ENCODE measurements around the gene NLGN1. TPM values are rescaled to one million over a fixed set of nuclear protein-coding genes. Genes with fewer than 3 reads are reported as not detected.

The NLGN1 gene
- total RNA-seq, 1 experiment from 2014 or later = not detected

- H3K79me2 ChIP-seq (ENCODE audit: insufficient read depth, low read length) = no peaks in the 10 kb centered on the region
- H3K9ac ChIP-seq (ENCODE audit: low read length) = no peak overlapping the region
- CTCF ChIA-PET = no interaction called here
These were observed 344.9 kb downstream of the NLGN1 start for GRCh38 chr3:173742491-173742890.

GRCh38 chr3:173743111-173743510 is 345.6 kb downstream of the NLGN1 start:
- Histone ChIP-seq H3K36me3 (ENCODE audit: control insufficient read depth in 1 of 2, insufficient read depth in 2 of 2, low read length in 2 of 2) (no peaks in the 10 kb centered on the region), H3K4me3 (replicated peaks in 1 of 2; ENCODE audit: low read depth in 1 of 2, low read length in 2 of 2) (no peak overlapping the region), H3K27me3 (ENCODE audit: insufficient read depth, low read length) (no peaks in the 10 kb centered on the region), H4K20me1 (ENCODE audit: insufficient read depth) (no peaks in the 10 kb centered on the region), H3K79me2 (ENCODE audit: insufficient read depth, low read length) (no peaks in the 10 kb centered on the region), H3K27ac (ENCODE audit: low read depth, low read length) (no peak overlapping the region), H3K9me2 (ENCODE audit: insufficient read depth) (no peaks in the 10 kb centered on the region; the same call in 1 of the 2 replicates), H2AFZ (ENCODE audit: low read depth, low read length, poor library complexity, severe bottlenecking) (no peak overlapping the region), H3K4me1 (ENCODE audit: control insufficient read depth in 1 of 2, insufficient read depth in 2 of 2, low read length in 2 of 2) (no peaks in the 10 kb centered on the region), H3K9ac (ENCODE audit: low read length) (no peak overlapping the region), H3K9me3 (ENCODE audit: control insufficient read depth in 1 of 2, insufficient read depth in 1 of 2, low read depth in 1 of 2, low read length in 2 of 2) (no peaks in the 10 kb centered on the region), H3K4me2 (ENCODE audit: low read length) (no peak overlapping the region)
- ChIA-PET CTCF (no interaction called here), RAD21 (ENCODE audit: low non-redundant PET in 1 of 2, low total read pairs in 2 of 2, uncharacterized antibody in 2 of 2, unreplicated experiment in 2 of 2) (no interaction called here), POLR2A (no interaction called here)
- no TSS peak for BruUV-seq (replicated peaks)
- no peak for DNase-seq (ENCODE audit: low read depth, low spot score)
- no peak for ATAC-seq
- intact Hi-C loops (cut with micrococcal nuclease) = no loop called here
- no peak for TF ChIP-seq MAX (IDR thresholded peaks at IDR 0.05)
- TF ChIP-seq, protein P1, sequence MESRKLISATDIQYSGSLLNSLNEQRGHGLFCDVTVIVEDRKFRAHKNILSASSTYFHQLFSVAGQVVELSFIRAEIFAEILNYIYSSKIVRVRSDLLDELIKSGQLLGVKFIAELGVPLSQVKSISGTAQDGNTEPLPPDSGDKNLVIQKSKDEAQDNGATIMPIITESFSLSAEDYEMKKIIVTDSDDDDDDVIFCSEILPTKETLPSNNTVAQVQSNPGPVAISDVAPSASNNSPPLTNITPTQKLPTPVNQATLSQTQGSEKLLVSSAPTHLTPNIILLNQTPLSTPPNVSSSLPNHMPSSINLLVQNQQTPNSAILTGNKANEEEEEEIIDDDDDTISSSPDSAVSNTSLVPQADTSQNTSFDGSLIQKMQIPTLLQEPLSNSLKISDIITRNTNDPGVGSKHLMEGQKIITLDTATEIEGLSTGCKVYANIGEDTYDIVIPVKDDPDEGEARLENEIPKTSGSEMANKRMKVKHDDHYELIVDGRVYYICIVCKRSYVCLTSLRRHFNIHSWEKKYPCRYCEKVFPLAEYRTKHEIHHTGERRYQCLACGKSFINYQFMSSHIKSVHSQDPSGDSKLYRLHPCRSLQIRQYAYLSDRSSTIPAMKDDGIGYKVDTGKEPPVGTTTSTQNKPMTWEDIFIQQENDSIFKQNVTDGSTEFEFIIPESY (IDR thresholded peaks at IDR 0.05; ENCODE audit: extremely low read depth, insufficient replicate concordance, low read length) = no peak
- no peak for TF ChIP-seq SRF (IDR thresholded peaks at IDR 0.05; ENCODE audit: low read depth)
- TF ChIP-seq EZH2 (IDR thresholded peaks at IDR 0.05) = no peak
- TF ChIP-seq ELF1 (IDR thresholded peaks at IDR 0.05; ENCODE audit: borderline replicate concordance, low read depth) = no peak
- TF ChIP-seq POLR2A (IDR thresholded peaks at IDR 0.05; ENCODE audit: borderline replicate concordance, extremely low read depth, insufficient read depth, insufficient read length) = no peak
- no peak for TF ChIP-seq RAD21 (IDR thresholded peaks at IDR 0.05; ENCODE audit: low read depth)
- TF ChIP-seq, protein P2, sequence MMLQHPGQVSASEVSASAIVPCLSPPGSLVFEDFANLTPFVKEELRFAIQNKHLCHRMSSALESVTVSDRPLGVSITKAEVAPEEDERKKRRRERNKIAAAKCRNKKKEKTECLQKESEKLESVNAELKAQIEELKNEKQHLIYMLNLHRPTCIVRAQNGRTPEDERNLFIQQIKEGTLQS (IDR thresholded peaks at IDR 0.05) = no peak
- no peak for TF ChIP-seq CBX3 (IDR thresholded peaks at IDR 0.05; ENCODE audit: low read depth)
- TF ChIP-seq POLR2AphosphoS5 (IDR thresholded peaks at IDR 0.05; ENCODE audit: low read depth, low read length) = no peak

More at GRCh38 chr3:173742491-173742890, 344.9 kb downstream of the NLGN1 start:
- ChIA-PET RAD21 (ENCODE audit: low non-redundant PET in 1 of 2, low total read pairs in 2 of 2, uncharacterized antibody in 2 of 2, unreplicated experiment in 2 of 2) (no interaction called here), POLR2A (no interaction called here)
- TF ChIP-seq SP1 (IDR thresholded peaks at IDR 0.05; ENCODE audit: low read depth) (no peak), SIN3A (IDR thresholded peaks at IDR 0.05; ENCODE audit: low read depth) (no peak), ZNF274 (IDR thresholded peaks at IDR 0.05; ENCODE audit: low read depth, low read length) (no peak), TCF7L2 (IDR thresholded peaks at IDR 0.05; ENCODE audit: borderline replicate concordance, extremely low read depth, insufficient read depth, insufficient read length) (no peak), POLR2AphosphoS5 (IDR thresholded peaks at IDR 0.05; ENCODE audit: low read depth, low read length) (no peak), SRF (IDR thresholded peaks at IDR 0.05; ENCODE audit: low read depth) (no peak)
- TF ChIP-seq, protein P2 (IDR thresholded peaks at IDR 0.05) = no peak
- TF ChIP-seq, protein P1 (IDR thresholded peaks at IDR 0.05; ENCODE audit: extremely low read depth, insufficient replicate concordance, low read length) = no peak
- intact Hi-C loops (cut with micrococcal nuclease) = no loop called here
- H3K4me1 ChIP-seq (ENCODE audit: control insufficient read depth in 1 of 2, insufficient read depth in 2 of 2, low read length in 2 of 2) = no peaks in the 10 kb centered on the region
- no peak overlapping the region for H3K4me3 ChIP-seq (replicated peaks in 1 of 2; ENCODE audit: low read depth in 1 of 2, low read length in 2 of 2)
- H4K20me1 ChIP-seq (ENCODE audit: insufficient read depth) = no peaks in the 10 kb centered on the region
- H3K36me3 ChIP-seq (ENCODE audit: control insufficient read depth in 1 of 2, insufficient read depth in 2 of 2, low read length in 2 of 2) = no peaks in the 10 kb centered on the region
- DNase-seq (ENCODE audit: low read depth, low spot score) = no peak
- no peaks in the 10 kb centered on the region for H3K27me3 ChIP-seq (ENCODE audit: insufficient read depth, low read length)
- ATAC-seq = no peak
- H3K27ac ChIP-seq (ENCODE audit: low read depth, low read length) = no peak overlapping the region
- H3K9me2 ChIP-seq (ENCODE audit: insufficient read depth) = no peaks in the 10 kb centered on the region
- H3K9me3 ChIP-seq (ENCODE audit: control insufficient read depth in 1 of 2, insufficient read depth in 1 of 2, low read depth in 1 of 2, low read length in 2 of 2) = no peaks in the 10 kb centered on the region
- no peak overlapping the region for H2AFZ ChIP-seq (ENCODE audit: low read depth, low read length, poor library complexity, severe bottlenecking)
- no peak overlapping the region for H3K4me2 ChIP-seq (ENCODE audit: low read length)
- BruUV-seq (replicated peaks) = no TSS peak
